OCI-LY1 (cell line): ENCODE results near the gene NKTR.

Experiments used
- H2AFZ ChIP-seq: fragments of 200-600 bp; sonication (generic), shearing (Covaris generic); 2 replicates; pipeline ENCODE4 v1.6.0; 2014; ENCODE audit warnings: antibody characterized with exemption, mild to moderate bottlenecking, low read length
- H3F3A ChIP-seq: fragments of 200-600 bp; sonication (generic), shearing (Covaris generic); 2 replicates; pipeline ENCODE4 v1.6.0; 2014; ENCODE audit warnings: mild to moderate bottlenecking, antibody characterized with exemption, low read length, moderate library complexity; ENCODE audit not compliant: insufficient read depth
- H3K27ac ChIP-seq: fragments of 200-600 bp; sonication (generic); 2 replicates; pipeline ENCODE4 v1.5.1; 2014; ENCODE audit warnings: low read length, mixed run types, mild to moderate bottlenecking, low read depth; ENCODE audit not compliant: poor library complexity, severe bottlenecking
- H3K27me3 ChIP-seq: fragments of 200-600 bp; sonication (generic); 2 replicates; pipeline ENCODE4 v1.6.0; 2014; ENCODE audit warnings: antibody characterized with exemption, mild to moderate bottlenecking, low read length, moderate library complexity; ENCODE audit not compliant: insufficient read depth
- H3K36me3 ChIP-seq: fragments of 200-600 bp; sonication (generic); 2 replicates; pipeline ENCODE4 v1.6.1; 2014; ENCODE audit warnings: mild to moderate bottlenecking, antibody characterized with exemption, low read length, moderate library complexity, mixed read lengths; ENCODE audit not compliant: insufficient read depth
- H3K4me1 ChIP-seq: fragments of 200-600 bp; sonication (generic); 2 replicates; pipeline ENCODE4 v1.5.1; 2014; ENCODE audit warnings: mild to moderate bottlenecking, low read length, moderate library complexity; ENCODE audit not compliant: insufficient read depth, severe bottlenecking
- H3K4me2 ChIP-seq: fragments of 200-600 bp; sonication (generic), shearing (Covaris generic); 2 replicates; pipeline ENCODE4 v1.6.1; 2014; ENCODE audit warnings: low read length
- H3K4me3 ChIP-seq: fragments of 200-600 bp; sonication (generic); 2 replicates; pipeline ENCODE4 v1.5.1; 2014; ENCODE audit warnings: low read length, low read depth, mild to moderate bottlenecking, mixed read lengths; ENCODE audit not compliant: poor library complexity, severe bottlenecking
- H3K79me2 ChIP-seq: fragments of 200-600 bp; shearing (Covaris generic); 2 replicates; pipeline ENCODE4 v1.6.1; 2016; ENCODE audit warnings: mixed run types, low read length, mixed read lengths; ENCODE audit not compliant: insufficient read depth
- H3K9ac ChIP-seq: fragments of 200-600 bp; sonication (generic), shearing (Covaris generic); 2 replicates; pipeline ENCODE4 v1.6.1; 2014; ENCODE audit warnings: mild to moderate bottlenecking, low read length, mixed read lengths
- H3K9me2 ChIP-seq: fragments of 200-600 bp; sonication (generic), shearing (Covaris generic); 2 replicates; pipeline ENCODE4 v1.6.1; 2014; ENCODE audit warnings: low read depth, mild to moderate bottlenecking, low read length, mixed read lengths
- H3K9me3 ChIP-seq: fragments of 200-600 bp; shearing (Covaris generic); 2 replicates; pipeline ENCODE4 v1.6.1; 2014; ENCODE audit warnings: low read length, mixed read lengths
- H4K20me1 ChIP-seq: fragments of 200-600 bp; sonication (generic), shearing (Covaris generic); 2 replicates; pipeline ENCODE4 v1.6.0; 2016; ENCODE audit warnings: mild to moderate bottlenecking, low read length; ENCODE audit not compliant: insufficient read depth
- CTCF ChIP-seq: fragments of 200-600 bp; sonication (generic), shearing (Covaris generic); IDR thresholded peaks from 2 replicates; pipeline ENCODE4 v1.5.1; 2017; ENCODE audit warnings: mild to moderate bottlenecking, antibody characterized with exemption, low read length, moderate library complexity, mixed read lengths
- EZH2 ChIP-seq: fragments of 200-600 bp; sonication (generic), shearing (Covaris generic); IDR thresholded peaks from 2 replicates; pipeline ENCODE4 v1.8.0; 2017; ENCODE audit warnings: borderline replicate concordance, mixed run types, mild to moderate bottlenecking, antibody characterized with exemption, low read length, moderate library complexity, mixed read lengths

NKTR gene

GRCh38 chr3:42655331-42655888, 54.9 kb downstream of the NKTR start:
- no peaks in the 10 kb centered on the region for H3K9me3 ChIP-seq
- no peak overlapping the region for H2AFZ ChIP-seq
- H3K4me2 ChIP-seq: no peak overlapping the region
- H3K4me3 ChIP-seq: no peak overlapping the region
- no peak overlapping the region for H3K27ac ChIP-seq
- no peaks in the 10 kb centered on the region for H3K9me2 ChIP-seq
- no peak overlapping the region for H3K9ac ChIP-seq
- H3K27me3 ChIP-seq: no peaks in the 10 kb centered on the region
- H3K4me1 ChIP-seq: peaks cover 3% of the 10 kb centered on the region
- H3K36me3 ChIP-seq: no peaks in the 10 kb centered on the region
- no peaks in the 10 kb centered on the region for H3F3A ChIP-seq
- no peaks in the 10 kb centered on the region for H4K20me1 ChIP-seq
- no peaks in the 10 kb centered on the region for H3K79me2 ChIP-seq
- TF ChIP-seq EZH2: no peak
- TF ChIP-seq CTCF: no peak

GRCh38 chr3:42655980-42656679, 55.6 kb downstream of the NKTR start:
- H3K36me3 ChIP-seq: no peaks in the 10 kb centered on the region
- TF ChIP-seq CTCF (no peak), EZH2 (no peak)
- H3K79me2 ChIP-seq: no peaks in the 10 kb centered on the region
- H3K27ac ChIP-seq: no peak overlapping the region
- no peaks in the 10 kb centered on the region for H3K9me2 ChIP-seq
- no peak overlapping the region for H3K4me3 ChIP-seq
- H3K4me1 ChIP-seq: peaks cover 3% of the 10 kb centered on the region
- no peak overlapping the region for H3K9ac ChIP-seq
- no peaks in the 10 kb centered on the region for H3K9me3 ChIP-seq
- no peaks in the 10 kb centered on the region for H3K27me3 ChIP-seq
- H2AFZ ChIP-seq: no peak overlapping the region
- H3F3A ChIP-seq: no peaks in the 10 kb centered on the region
- no peaks in the 10 kb centered on the region for H4K20me1 ChIP-seq
- H3K4me2 ChIP-seq: no peak overlapping the region

DNA sequence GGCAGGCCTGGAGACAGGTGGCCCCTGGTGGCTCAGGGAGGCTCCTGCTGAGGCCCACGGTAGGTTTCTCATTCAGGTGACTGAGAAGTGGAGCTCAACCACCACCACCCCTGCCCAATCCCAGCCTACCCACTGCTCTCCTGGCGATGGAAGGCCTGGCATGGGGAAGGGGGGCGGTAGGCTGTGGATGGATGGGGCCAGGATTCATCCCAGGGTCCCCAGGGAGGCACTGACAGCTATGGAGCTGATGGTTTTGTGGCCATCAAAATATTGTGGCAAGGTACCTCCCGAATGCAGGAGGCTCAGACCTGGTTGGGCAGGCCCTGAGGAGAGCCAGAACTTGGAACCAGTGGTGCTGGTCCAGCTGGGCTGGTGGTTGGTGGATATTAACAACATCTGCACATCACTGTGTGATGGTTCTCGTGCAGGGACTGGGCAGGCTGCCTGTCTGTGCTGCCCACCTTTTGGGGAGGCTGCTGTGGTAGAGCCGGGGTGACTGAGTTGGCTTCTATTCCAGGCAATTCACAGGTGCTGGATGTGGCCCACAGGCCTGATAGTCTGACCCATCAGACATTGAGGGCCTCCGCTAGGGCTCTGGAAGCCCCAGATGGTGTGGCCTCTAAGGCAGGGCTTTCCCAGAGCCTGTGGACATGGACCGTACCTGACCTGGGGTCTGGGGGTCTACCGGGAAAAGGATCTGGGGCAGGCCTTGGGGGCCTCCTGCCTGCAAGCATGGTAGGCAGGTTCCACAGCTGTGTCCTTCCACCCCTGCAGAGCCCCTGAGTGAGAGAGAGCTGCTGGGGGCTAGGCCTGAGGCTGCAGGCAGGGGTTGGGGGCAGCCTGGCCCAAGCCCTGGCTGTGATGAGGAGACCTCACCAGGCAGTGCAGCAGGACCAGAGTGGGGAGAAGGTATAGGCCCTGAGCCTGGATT, 56.5 kb downstream of the NKTR start:
- H4K20me1 ChIP-seq: no peaks in the 10 kb centered on the region
- no peak overlapping the region for H3K4me2 ChIP-seq
- no peaks in the 10 kb centered on the region for H3K9me3 ChIP-seq
- no peaks in the 10 kb centered on the region for H3K36me3 ChIP-seq
- no peaks in the 10 kb centered on the region for H3K79me2 ChIP-seq
- H3K9ac ChIP-seq: no peak overlapping the region
- H2AFZ ChIP-seq: no peak overlapping the region
- TF ChIP-seq EZH2 (no peak), CTCF (no peak)
- H3K27ac ChIP-seq: no peak overlapping the region
- H3F3A ChIP-seq: no peaks in the 10 kb centered on the region
- no peaks in the 10 kb centered on the region for H3K27me3 ChIP-seq
- peaks cover 3% of the 10 kb centered on the region for H3K4me1 ChIP-seq
- no peaks in the 10 kb centered on the region for H3K9me2 ChIP-seq
- H3K4me3 ChIP-seq: no peak overlapping the region
